HG02588 (cell line): Measurements from ENCODE around the gene ZNF749.

Source experiments
- ATAC-seq: cut with Tn5 transposase; IDR thresholded peaks from one replicate; pipeline ENCODE4 v1.9.1; 2021; ENCODE audit warnings: mild to moderate bottlenecking, moderate library complexity; ENCODE audit not compliant: unreplicated experiment

Gene ZNF749

GRCh38 chr19:57435062-57435978 lies at the start of gene ZNF749:
ZNF749 (plus strand) TSS chr19:57435325; CDS start chr19:57435579, 254 bp downstream.
- peak; percentile 96 for ATAC-seq

DNA sequence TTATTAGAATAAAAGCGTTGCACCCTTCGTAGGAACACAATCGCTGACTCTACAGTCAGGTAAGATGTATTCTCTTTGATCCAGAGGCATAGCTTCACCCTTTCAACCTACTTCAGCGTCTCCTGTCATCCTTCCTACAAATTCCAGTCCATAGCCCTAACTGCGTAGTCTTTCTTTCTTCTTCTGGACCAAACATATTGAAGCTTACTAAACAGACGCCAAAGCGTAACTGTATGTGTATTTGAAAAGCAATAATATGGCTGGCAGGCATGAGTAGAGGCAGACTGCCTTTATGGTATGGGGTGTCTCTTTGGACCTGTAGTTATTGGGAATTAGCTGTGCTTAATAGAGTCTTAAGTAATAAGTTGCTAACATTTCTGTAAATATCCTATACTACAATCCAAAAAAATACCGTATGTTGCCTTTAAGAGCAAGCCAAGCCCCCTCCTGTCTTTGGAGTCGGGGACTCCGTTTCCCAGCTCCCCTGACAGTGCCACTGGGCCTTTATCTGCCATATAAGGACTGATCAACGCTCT lies 45.9 kb upstream of the ZNF749 start:
- no peak for ATAC-seq

DNA sequence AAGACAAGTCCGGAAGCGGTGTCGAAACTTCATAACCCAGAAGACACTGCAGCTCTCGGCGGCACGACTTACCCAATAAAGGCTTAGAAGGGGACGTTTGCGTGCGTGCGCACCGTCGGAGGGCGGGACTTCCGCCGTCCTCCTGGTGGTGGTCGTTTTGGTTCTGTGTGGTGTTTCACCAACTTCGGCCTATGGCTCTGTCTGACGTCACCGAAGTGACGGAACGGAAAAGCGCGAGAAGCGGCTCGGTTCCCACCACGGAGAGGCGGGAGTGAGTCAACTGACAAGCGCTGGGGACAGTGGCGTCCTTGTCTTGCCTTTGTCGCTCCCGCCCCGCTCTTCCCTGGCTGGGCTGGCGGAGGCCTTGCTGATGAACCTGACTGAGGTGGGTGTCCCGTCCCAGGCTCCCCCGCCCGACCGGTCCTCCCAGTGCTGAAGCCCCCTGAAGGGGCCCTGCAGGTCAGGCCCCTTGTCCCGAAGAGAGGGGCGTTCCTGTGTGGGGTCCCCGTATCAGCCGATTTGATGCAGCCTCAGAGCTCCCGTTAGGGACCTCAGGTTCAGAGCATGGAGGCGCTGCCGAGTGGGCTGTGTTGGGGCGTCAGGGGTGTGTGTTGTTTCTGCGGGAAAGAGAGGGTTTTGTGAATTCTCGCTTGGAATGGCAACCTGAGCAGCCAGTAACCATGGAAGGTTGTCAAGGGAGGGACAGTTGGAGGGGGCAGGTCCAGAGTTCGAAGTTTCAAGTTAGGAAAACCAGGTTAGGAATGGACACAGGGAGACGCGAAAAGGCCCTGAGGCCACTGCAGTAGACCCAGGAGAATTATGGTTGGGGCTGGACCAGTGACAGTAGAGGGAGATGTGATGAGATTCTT lies 45.2 kb upstream of the ZNF749 start, which contains the start of gene ZNF548:
Gene ZNF548 (plus strand): TSS at position 125 of the 869 bp plus-strand sequence. CDS start 246 bp downstream, at position 371.
- ATAC-seq = peak; percentile 98

- no peak for ATAC-seq
Observed at GRCh38 chr19:57395710-57396109, 39.4 kb upstream of the ZNF749 start.

DNA sequence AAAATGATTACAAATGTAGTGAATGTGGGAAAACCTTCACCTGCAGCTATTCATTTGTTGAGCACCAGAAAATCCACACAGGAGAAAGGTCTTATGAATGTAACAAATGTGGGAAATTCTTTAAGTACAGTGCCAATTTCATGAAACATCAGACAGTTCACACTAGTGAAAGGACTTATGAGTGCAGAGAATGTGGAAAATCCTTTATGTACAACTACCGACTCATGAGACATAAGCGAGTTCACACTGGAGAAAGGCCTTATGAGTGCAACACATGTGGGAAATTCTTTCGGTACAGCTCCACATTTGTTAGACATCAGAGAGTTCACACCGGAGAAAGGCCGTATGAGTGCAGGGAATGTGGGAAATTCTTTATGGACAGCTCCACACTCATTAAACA lies 36.3 kb upstream of the ZNF749 start:
- no peak for ATAC-seq

- no peak for ATAC-seq
Observed at GRCh38 chr19:57403737-57404563, 31.2 kb upstream of the ZNF749 start.

GRCh38 chr19:57406516-57407123 lies 28.5 kb upstream of the ZNF749 start:
- no peak for ATAC-seq

DNA sequence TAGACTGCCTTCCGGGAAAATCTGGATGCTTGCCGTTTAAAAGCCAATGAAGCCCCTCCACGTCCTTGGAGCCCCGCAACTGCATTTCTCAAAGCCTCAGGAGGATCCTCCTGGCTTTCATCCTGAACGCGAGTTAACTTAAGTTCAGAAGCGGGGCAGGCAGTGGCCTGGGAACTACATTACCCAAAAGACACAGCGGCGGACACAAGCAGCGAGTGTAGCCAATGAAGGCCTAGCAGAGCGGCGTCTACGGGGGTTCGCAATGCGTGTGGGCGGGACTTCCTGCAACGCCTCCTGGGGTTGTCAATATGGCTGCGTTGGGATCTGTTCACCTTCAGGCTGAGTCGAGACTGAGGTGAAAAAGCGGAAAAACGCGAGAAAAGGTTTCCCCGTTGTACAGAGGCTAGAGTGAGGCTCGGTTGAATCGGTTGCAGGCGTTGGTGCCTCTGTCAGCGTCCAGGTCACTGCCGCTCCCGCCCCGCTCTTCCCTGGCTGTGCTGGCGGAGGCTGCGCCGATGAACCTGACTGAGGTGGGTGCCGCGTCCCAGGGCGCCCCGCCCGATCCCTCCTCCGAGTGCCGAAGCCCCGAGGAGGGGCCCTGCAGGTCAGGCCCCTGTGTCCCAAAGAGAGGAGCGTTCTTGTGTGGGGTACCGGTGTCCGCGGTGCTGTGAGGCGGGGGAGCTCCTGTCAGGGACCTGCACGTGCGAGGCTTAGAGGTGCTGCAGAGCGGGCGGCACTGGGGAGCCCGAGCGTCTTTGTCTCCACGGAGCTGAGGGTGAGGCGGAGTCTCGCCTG lies 24.1 kb upstream of the ZNF749 start, which contains the start of gene ZNF17:
Gene ZNF17 (plus strand): TSS at position 285 of the 795 bp plus-strand sequence. CDS start 2,455 bp downstream, outside the sequence.
- peak; percentile 98 for ATAC-seq

- no peak for ATAC-seq
Observed at GRCh38 chr19:57419439-57419838, 15.7 kb upstream of the ZNF749 start.

- ATAC-seq = no peak
Observed at GRCh38 chr19:57421037-57421436, 14.1 kb upstream of the ZNF749 start.

GRCh38 chr19:57434386-57435061 lies 601 bp upstream of the ZNF749 start:
- ATAC-seq = peak; percentile 9

DNA sequence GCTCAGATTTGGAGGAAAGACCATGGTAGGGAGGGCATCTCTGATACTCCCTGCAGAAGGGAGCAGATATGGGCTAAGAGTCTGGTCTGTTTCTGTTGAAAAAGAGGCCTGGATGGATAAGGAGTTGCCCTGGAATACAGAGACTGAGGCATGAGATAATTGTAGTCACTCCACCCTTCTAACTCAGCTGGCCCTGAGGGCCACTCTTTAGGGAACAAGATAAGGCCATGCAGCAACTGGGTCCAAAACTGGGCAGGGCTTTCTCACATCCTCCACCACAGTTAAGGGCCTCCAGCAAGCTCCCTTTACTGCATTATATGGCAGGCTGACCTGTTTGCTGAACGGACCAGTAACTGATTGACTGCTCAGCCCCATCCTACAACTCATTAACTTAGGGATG lies 1.3 kb downstream of the ZNF749 start:
- ATAC-seq = no peak

- no peak for ATAC-seq
Observed at GRCh38 chr19:57437931-57438330, 2.8 kb downstream of the ZNF749 start.

DNA sequence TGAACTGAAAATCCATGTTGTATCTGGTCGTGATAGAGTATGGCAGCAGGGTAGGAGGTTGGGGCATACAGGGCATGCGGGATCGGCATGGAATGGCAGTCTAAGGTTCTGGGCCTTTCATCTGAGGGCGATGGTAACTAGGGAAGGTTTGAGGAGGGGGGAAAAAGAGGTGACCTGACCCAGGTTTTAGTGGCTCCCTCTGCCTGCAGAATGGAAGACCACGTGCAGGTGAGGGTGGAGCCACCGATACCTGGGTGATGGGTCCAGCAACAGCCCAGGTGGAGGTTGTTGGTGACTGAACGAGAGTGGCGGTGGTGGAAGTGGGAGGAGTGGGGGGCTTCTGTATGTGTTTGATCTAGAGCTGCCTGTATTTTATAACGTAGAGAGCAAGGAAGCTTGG lies 3.8 kb downstream of the ZNF749 start:
- ATAC-seq = no peak

DNA sequence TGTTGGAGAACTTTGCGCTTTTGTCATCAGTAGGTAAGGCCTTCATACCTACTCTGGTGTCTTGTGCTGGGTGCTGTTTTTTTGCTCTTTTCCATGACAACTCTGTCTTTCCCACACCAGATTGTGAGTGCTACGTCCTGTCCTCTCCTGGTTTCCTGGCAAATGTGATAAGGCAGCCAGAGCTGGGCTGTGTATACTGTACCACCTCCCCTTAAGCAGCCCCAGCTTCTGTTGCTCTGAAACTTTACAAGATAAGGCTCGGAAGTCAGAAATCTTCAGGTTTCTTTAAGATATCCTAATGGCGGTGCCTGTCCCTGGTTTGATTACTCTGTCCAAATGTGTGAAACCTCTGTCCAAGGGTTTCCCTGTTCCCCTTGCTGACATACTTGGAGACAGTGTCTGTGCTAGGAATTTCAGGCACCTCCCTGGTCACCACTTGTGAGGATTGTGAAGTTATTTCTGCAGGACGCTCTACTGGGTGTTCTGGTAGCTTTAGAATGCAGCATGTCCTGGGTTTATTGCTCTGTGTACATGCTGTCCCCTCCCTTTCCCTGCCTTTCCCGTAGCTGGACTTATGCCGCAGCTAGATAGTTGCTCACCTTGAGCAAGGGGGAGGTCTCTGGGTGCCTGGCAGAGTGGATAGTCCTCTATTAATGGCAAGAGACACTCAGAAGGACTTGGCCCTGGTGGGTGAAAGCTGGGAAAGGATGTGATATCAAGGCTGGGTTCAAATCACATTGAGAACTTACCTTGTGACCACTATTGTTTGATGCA lies 7.0 kb downstream of the ZNF749 start:
- no peak for ATAC-seq

DNA sequence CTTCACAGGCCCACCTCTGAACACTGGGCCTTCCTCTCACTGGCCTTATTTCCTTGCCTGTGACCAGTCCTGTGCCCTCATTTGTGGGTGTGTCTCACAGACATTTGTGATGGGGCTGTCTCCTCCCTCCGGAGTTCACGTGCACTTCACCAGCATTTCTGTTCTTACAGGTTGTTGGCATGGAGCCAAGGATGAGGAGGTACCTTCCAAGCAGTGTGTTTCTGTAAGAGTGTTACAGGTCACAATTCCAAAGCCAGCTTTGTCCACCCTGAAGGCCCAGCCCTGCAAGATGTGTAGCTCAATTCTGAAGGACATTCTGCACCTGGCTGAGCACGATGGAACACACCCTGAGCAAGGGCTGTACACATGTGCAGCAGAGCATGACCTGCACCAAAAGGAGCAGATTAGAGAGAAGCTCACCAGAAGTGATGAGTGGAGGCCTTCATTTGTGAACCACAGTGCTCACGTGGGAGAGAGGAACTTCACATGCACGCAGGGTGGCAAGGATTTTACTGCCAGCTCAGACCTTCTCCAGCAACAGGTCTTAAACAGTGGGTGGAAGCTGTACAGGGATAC lies 8.1 kb downstream of the ZNF749 start:
- ATAC-seq = no peak

DNA sequence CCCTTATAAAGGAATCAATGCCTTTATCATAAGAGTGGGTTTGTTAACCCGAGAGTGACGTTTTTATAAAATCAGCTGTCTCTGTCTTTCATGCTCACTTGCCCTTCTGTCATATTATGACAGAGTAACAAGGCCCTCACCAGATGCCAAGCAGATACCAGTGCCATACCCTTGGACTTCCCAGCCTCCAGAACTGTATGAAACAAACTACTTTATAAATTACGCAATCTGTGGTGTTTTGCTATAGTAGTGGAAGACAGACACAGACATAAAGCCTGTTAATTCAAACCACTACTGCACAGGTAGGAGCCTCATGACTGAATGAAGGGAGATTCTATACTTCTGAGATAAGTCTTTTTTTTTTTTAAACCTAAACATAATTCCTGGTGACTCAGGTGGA lies 17.2 kb downstream of the ZNF749 start:
- no peak for ATAC-seq
